Calu3 (cell line): ENCODE data around the gene LIN28A. TPM values are rescaled to one million over a fixed set of nuclear protein-coding genes. Genes with fewer than 3 reads are reported as not detected.
"Not testable (repeated sequence)": the region's sequence is repeated elsewhere in the genome, so short reads cannot be mapped to it uniquely, and the experiment has no call there.

ENCODE experiments used
- BruUV-seq: library from RNA; stranded (reverse); fragments of 400-500 nt; replicated peaks from 2 replicates; lab custom pipeline; 2021; lab: Mats Ljungman, UMichigan
- CTCF ChIA-PET: fragments of 300-600 bp; sonication (Branson Sonifier 250); formaldehyde crosslinking; loops from one replicate; lab custom pipeline; 2022; ENCODE audit warnings: antibody characterized with exemption; lab: Charles Lee
- DNase-seq: peaks from one replicate; pipeline ENCODE4 v3.0.0; 2022
- H3K27ac Mint-ChIP-seq: one replicate; pipeline ENCODE4 v1.8.0; 2022; ENCODE audit warnings: mixed read lengths; ENCODE audit not compliant: unreplicated experiment
- H3K27me3 Mint-ChIP-seq: one replicate; pipeline ENCODE4 v1.8.0; 2022; ENCODE audit warnings: mixed read lengths; ENCODE audit not compliant: unreplicated experiment
- H3K36me3 Mint-ChIP-seq: one replicate; pipeline ENCODE4 v1.8.0; 2022; ENCODE audit warnings: mild to moderate bottlenecking, moderate library complexity, mixed read lengths; ENCODE audit not compliant: insufficient read depth, unreplicated experiment
- H3K4me1 Mint-ChIP-seq: one replicate; pipeline ENCODE4 v1.8.0; 2022; ENCODE audit warnings: mild to moderate bottlenecking, low read depth, mixed read lengths; ENCODE audit not compliant: unreplicated experiment
- H3K4me3 Mint-ChIP-seq: one replicate; pipeline ENCODE4 v1.8.0; 2022; ENCODE audit warnings: mild to moderate bottlenecking, low read depth, moderate library complexity, mixed read lengths; ENCODE audit not compliant: unreplicated experiment
- H3K9me3 Mint-ChIP-seq: one replicate; pipeline ENCODE4 v1.8.0; 2022; ENCODE audit warnings: low read depth, mixed read lengths; ENCODE audit not compliant: unreplicated experiment
- CTCF ChIP-seq: fragments of 200-600 bp; IDR thresholded peaks from one replicate; pipeline ENCODE4 v1.8.0; 2022; ENCODE audit warnings: antibody characterized with exemption; ENCODE audit not compliant: unreplicated experiment
- intact Hi-C: fragments of 100-400 bp; cut with micrococcal nuclease; formaldehyde crosslinking; loops from one replicate; pipeline ENCODE4 v1.10.0; 2022; ENCODE audit not compliant: unreplicated experiment
- total RNA-seq: library from RNA; stranded (reverse); gene quantifications from 2 replicates; pipeline ENCODE4 v1.2.3, GENCODE V29; 2022

The LIN28A gene
- total RNA-seq, 1 experiment from 2014 or later: not detected

- H3K27ac Mint-ChIP-seq: no peak overlapping the region
- intact Hi-C loops: no loop called here
- H3K4me1 Mint-ChIP-seq: no peaks in the 10 kb centered on the region
- H3K27me3 Mint-ChIP-seq: peaks cover 48% of the 10 kb centered on the region
- H3K9me3 Mint-ChIP-seq: no peaks in the 10 kb centered on the region
- no peak overlapping the region for H3K4me3 Mint-ChIP-seq
- BruUV-seq: no TSS peak
- DNase-seq: no peak
- no peaks in the 10 kb centered on the region for H3K36me3 Mint-ChIP-seq
- no peak for TF ChIP-seq CTCF
- CTCF ChIA-PET: no interaction called here
Observed at GRCh38 chr1:26368486-26368885, 42.1 kb upstream of the LIN28A start.

- Mint-ChIP-seq H3K4me3 (no peak overlapping the region), H3K27me3 (peaks cover 46% of the 10 kb centered on the region), H3K9me3 (no peaks in the 10 kb centered on the region), H3K27ac (no peak overlapping the region), H3K4me1 (no peaks in the 10 kb centered on the region), H3K36me3 (no peaks in the 10 kb centered on the region)
- CTCF ChIA-PET: interaction anchor here (0.5 to 0.6 kb wide), 3 partner anchors 39 to 248 kb away, joined by 3 to 5 read pairs (median 3); no protein-coding TSS in a partner anchor
- no peak for DNase-seq
- no TSS peak for BruUV-seq
- TF ChIP-seq CTCF: no peak
- intact Hi-C loops: no loop called here
Observed at GRCh38 chr1:26370591-26371382, 39.8 kb upstream of the LIN28A start.

- no TSS peak for BruUV-seq
Observed at GRCh38 chr1:26372039-26372438, 38.6 kb upstream of the LIN28A start.

GRCh38 chr1:26372611-26373010 lies 38.0 kb upstream of the LIN28A start, which contains the start of gene ZNF683:
TSS of gene ZNF683 (minus strand) at chr1:26372750. CDS start at chr1:26368571, 4,179 bp downstream.
- H3K9me3 Mint-ChIP-seq, H3K27ac Mint-ChIP-seq, intact Hi-C loops, H3K36me3 Mint-ChIP-seq, BruUV-seq, DNase-seq, H3K4me3 Mint-ChIP-seq, H3K4me1 Mint-ChIP-seq, CTCF ChIA-PET: not testable (repeated sequence)
- peaks cover 46% of the 10 kb centered on the region for H3K27me3 Mint-ChIP-seq

More at GRCh38 chr1:26372039-26372438, 38.6 kb upstream of the LIN28A start:
- H3K36me3 Mint-ChIP-seq: no peaks in the 10 kb centered on the region
- no peaks in the 10 kb centered on the region for H3K9me3 Mint-ChIP-seq
- H3K4me1 Mint-ChIP-seq: no peaks in the 10 kb centered on the region
- H3K27me3 Mint-ChIP-seq: peaks cover 46% of the 10 kb centered on the region
- DNase-seq: no peak
- no peak overlapping the region for H3K4me3 Mint-ChIP-seq
- TF ChIP-seq CTCF: no peak
- CTCF ChIA-PET: no interaction called here
- intact Hi-C loops: no loop called here
- H3K27ac Mint-ChIP-seq: no peak overlapping the region

GRCh38 chr1:26373281-26373680 lies 37.3 kb upstream of the LIN28A start:
- intact Hi-C loops: no loop called here
- H3K4me1 Mint-ChIP-seq: peaks cover 10% of the 10 kb centered on the region
- no peaks in the 10 kb centered on the region for H3K36me3 Mint-ChIP-seq
- no peak overlapping the region for H3K4me3 Mint-ChIP-seq
- no peak for DNase-seq
- no peak for TF ChIP-seq CTCF
- BruUV-seq: no TSS peak
- peaks cover 46% of the 10 kb centered on the region for H3K27me3 Mint-ChIP-seq
- no peak overlapping the region for H3K27ac Mint-ChIP-seq
- CTCF ChIA-PET: interaction anchor here (0.6 kb wide), 1 partner anchor 22 kb away, joined by 4 read pairs; no protein-coding TSS in a partner anchor
- H3K9me3 Mint-ChIP-seq: no peaks in the 10 kb centered on the region
